ENCODE data around the gene PKD2L1. TPM values are rescaled to one million over a fixed set of nuclear protein-coding genes. Genes with fewer than 3 reads are reported as not detected.

The PKD2L1 gene
- total RNA-seq, 1 experiment from 2014 or later: not detected

- Histone ChIP-seq H3K4me2 (ENCODE audit: low read length) (no peak overlapping the region), H3K4me1 (ENCODE audit: insufficient read depth, low read length) (peaks cover 9% of the 10 kb centered on the region), H3K79me2 (ENCODE audit: low read length) (no peaks in the 10 kb centered on the region), H3F3A (ENCODE audit: low read length, unreplicated experiment) (no peaks in the 10 kb centered on the region), H3K4me3 (ENCODE audit: low read length) (no peak overlapping the region), H3K27ac (ENCODE audit: low read length) (no peak overlapping the region), H2AFZ (ENCODE audit: low read length) (no peak overlapping the region), H3K9ac (ENCODE audit: low read length) (no peak overlapping the region), H3K27me3 (ENCODE audit: low read length) (no peaks in the 10 kb centered on the region), H3K9me2 (replicated peaks; ENCODE audit: low read length) (no peaks in the 10 kb centered on the region), H3K9me3 (ENCODE audit: low read length) (no peaks in the 10 kb centered on the region), H4K20me1 (ENCODE audit: low read length) (no peaks in the 10 kb centered on the region), H3K36me3 (ENCODE audit: low read depth, low read length) (no peaks in the 10 kb centered on the region)
- POLR2A ChIA-PET (ENCODE audit: unreplicated experiment): no interaction called here
- BruUV-seq (replicated peaks): no TSS peak
- TF ChIP-seq EZH2 (IDR thresholded peaks at IDR 0.05; ENCODE audit: low read length, unreplicated experiment): no peak
- no peak for TF ChIP-seq EZH2phosphoT487 (IDR thresholded peaks at IDR 0.05; ENCODE audit: borderline replicate concordance, low read length)
- TF ChIP-seq CTCF (conservative IDR thresholded peaks at IDR 0.05; ENCODE audit: low read depth, low read length): no peak
- CTCF ChIA-PET: no interaction called here
- no peak for ATAC-seq
- intact Hi-C loops (cut with micrococcal nuclease): no loop called here
- DNase-seq: no peak
Measured at GRCh38 chr10:100340948-100341847, 11.2 kb upstream of the PKD2L1 start.

GRCh38 chr10:100339236-100339635, 9.2 kb upstream of the PKD2L1 start:
- ATAC-seq (no peak), DNase-seq (no peak)
- no peaks in the 10 kb centered on the region for H3K9me2 ChIP-seq (replicated peaks; ENCODE audit: low read length)
- no peak overlapping the region for H3K4me2 ChIP-seq (ENCODE audit: low read length)
- H3K9ac ChIP-seq (ENCODE audit: low read length): no peak overlapping the region
- no peak overlapping the region for H3K27ac ChIP-seq (ENCODE audit: low read length)
- no TSS peak for BruUV-seq (replicated peaks)
- TF ChIP-seq CTCF (conservative IDR thresholded peaks at IDR 0.05; ENCODE audit: low read depth, low read length): no peak
- no peak for TF ChIP-seq EZH2phosphoT487 (IDR thresholded peaks at IDR 0.05; ENCODE audit: borderline replicate concordance, low read length)
- no peak for TF ChIP-seq EZH2 (IDR thresholded peaks at IDR 0.05; ENCODE audit: low read length, unreplicated experiment)
- no peaks in the 10 kb centered on the region for H3F3A ChIP-seq (ENCODE audit: low read length, unreplicated experiment)
- no peak overlapping the region for H3K4me3 ChIP-seq (ENCODE audit: low read length)
- H3K9me3 ChIP-seq (ENCODE audit: low read length): no peaks in the 10 kb centered on the region
- no peaks in the 10 kb centered on the region for H4K20me1 ChIP-seq (ENCODE audit: low read length)
- H3K36me3 ChIP-seq (ENCODE audit: low read depth, low read length): no peaks in the 10 kb centered on the region
- CTCF ChIA-PET: interaction anchor here (0.5 kb wide), 1 partner anchor 94 kb away, joined by 3 read pairs; no protein-coding TSS in a partner anchor
- no peaks in the 10 kb centered on the region for H3K4me1 ChIP-seq (ENCODE audit: insufficient read depth, low read length)
- H3K79me2 ChIP-seq (ENCODE audit: low read length): no peaks in the 10 kb centered on the region
- no peak overlapping the region for H2AFZ ChIP-seq (ENCODE audit: low read length)
- intact Hi-C loops (cut with micrococcal nuclease): loop anchor here (2.0 kb wide), 1 partner anchor 170 kb away; no protein-coding TSS in a partner anchor
- POLR2A ChIA-PET (ENCODE audit: unreplicated experiment): interaction anchor here (0.6 kb wide), 1 partner anchor 34 kb away, joined by 16 read pairs; no protein-coding TSS in a partner anchor
- H3K27me3 ChIP-seq (ENCODE audit: low read length): no peaks in the 10 kb centered on the region
